ENCODE results near the gene PRMT1. TPM values are rescaled to one million over a fixed set of nuclear protein-coding genes. Genes with fewer than 3 reads are reported as not detected.

PRMT1 gene
- total and polyA plus RNA-seq, 2 of the 13 experiments (the other 11 are each of a cell fraction or from before 2014, with no cell fraction given), result 324 to 374 TPM

GRCh38 chr19:49672131-49672919 lies 4.7 kb upstream of the PRMT1 start (continued):
- TF ChIP-seq GRHL1 (CRISPR knock-in tag; conservative IDR thresholded peaks at IDR 0.05), result no peak
- TF ChIP-seq FOXA3 (CRISPR knock-in tag; IDR thresholded peaks at IDR 0.05), result 0 out of 2 replicates have a peak, but pooled peaks have one; percentile 25
- TF ChIP-seq NFKB2 (CRISPR knock-in tag; IDR thresholded peaks at IDR 0.05; ENCODE audit: borderline replicate concordance), result peak; percentile 64; the same call in 1 of the 2 replicates
- TF ChIP-seq ZNF672 (CRISPR knock-in tag; IDR thresholded peaks at IDR 0.05), result 0 out of 2 replicates have a peak, but pooled peaks have one; percentile 80
- no peak for TF ChIP-seq SNRNP70 (IDR thresholded peaks at IDR 0.05; ENCODE audit: low read depth, low read length)
- peak; percentile 30; the same call in 1 of the 2 replicates for TF ChIP-seq NFYC (CRISPR knock-in tag; IDR thresholded peaks at IDR 0.05)
- TF ChIP-seq HNRNPL (IDR thresholded peaks at IDR 0.05; ENCODE audit: low read depth, low read length), result peak; percentile 70; the same call in 1 of the 2 replicates
- no peak for TF ChIP-seq TIGD3 (CRISPR knock-in tag; IDR thresholded peaks at IDR 0.05; ENCODE audit: borderline replicate concordance)
- TF ChIP-seq RFXANK (CRISPR knock-in tag; IDR thresholded peaks at IDR 0.05), result no peak
- TF ChIP-seq SIX1 (CRISPR knock-in tag; IDR thresholded peaks at IDR 0.05; ENCODE audit: borderline replicate concordance), result no peak
- TF ChIP-seq KMT2B (CRISPR knock-in tag; IDR thresholded peaks at IDR 0.05), result peak; percentile 67; the same call in 1 of the 2 replicates
- no peak for TF ChIP-seq ZNF773 (CRISPR knock-in tag; IDR thresholded peaks at IDR 0.05; ENCODE audit: borderline replicate concordance)
- TF ChIP-seq BATF2 (CRISPR knock-in tag; IDR thresholded peaks at IDR 0.05), result no peak
- TF ChIP-seq ZSCAN21 (CRISPR knock-in tag; IDR thresholded peaks at IDR 0.05; ENCODE audit: borderline replicate concordance), result peak; percentile 69; the same call in 1 of the 2 replicates
- TF ChIP-seq ZNF800 (CRISPR knock-in tag; IDR thresholded peaks at IDR 0.05), result peak; percentile 76; the same call in 1 of the 2 replicates
- no peak for TF ChIP-seq ZNF746 (CRISPR knock-in tag; IDR thresholded peaks at IDR 0.05)
- peak; percentile 79; the same call in 1 of the 2 replicates for TF ChIP-seq MIER3 (CRISPR knock-in tag; IDR thresholded peaks at IDR 0.05; ENCODE audit: borderline replicate concordance)
- TF ChIP-seq KDM5B (CRISPR knock-in tag; IDR thresholded peaks at IDR 0.05; ENCODE audit: borderline replicate concordance), result peak; percentile 34; the same call in 1 of the 2 replicates
- peak; percentile 46 for TF ChIP-seq ARID5B (CRISPR knock-in tag; IDR thresholded peaks at IDR 0.05)

Measured in HepG2 (cell line).